NCI-H146 (cell line): ENCODE data around the gene GBF1.
"Not testable (repeated sequence)": the region's sequence is repeated elsewhere in the genome, so short reads cannot be mapped to it uniquely, and the experiment has no call there.

Source experiments
- DNase-seq: peaks from one replicate; lab custom pipeline; 2025; lab: John Stamatoyannopoulos, UW

Gene GBF1

DNA sequence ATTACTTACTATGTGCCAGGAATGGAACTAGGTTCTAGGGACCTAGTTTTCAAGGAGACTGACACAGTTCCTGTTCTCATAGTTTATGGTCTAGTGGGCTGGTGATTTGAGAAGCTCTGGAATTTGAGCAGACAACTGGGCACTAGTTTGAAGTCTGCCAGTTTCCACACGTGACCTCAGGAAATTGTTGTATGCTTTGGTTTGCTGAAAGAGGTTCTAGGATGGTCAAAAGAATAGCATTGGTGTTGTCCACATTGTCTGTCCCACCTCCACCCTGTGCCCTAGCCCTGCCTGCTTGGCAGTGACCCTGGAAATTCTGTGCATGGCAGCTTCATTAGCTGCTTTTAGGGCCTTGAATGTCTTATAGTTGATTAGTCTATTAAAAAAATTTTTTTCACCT is 28.7 kb downstream of the GBF1 start:
- no peak for DNase-seq

DNA sequence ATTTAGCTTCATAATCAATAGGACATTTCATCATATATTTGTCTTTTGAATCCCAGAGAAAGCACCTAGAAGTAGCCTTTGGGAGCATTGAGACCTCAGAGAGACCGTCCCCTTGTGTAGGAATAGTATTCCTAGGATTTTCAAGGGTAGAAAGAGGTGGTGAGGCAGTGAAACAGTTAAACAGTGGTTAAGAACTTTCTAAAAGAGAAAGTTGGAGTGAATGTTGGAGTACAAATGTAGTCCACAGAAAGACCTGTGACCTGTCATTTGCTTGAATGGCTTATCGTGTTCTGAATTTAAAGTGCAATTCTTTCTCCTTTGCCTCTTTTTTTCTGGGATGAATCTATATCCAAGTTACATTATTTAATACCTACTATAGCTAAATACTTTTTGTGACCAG is 30.0 kb downstream of the GBF1 start:
- no peak for DNase-seq

DNA sequence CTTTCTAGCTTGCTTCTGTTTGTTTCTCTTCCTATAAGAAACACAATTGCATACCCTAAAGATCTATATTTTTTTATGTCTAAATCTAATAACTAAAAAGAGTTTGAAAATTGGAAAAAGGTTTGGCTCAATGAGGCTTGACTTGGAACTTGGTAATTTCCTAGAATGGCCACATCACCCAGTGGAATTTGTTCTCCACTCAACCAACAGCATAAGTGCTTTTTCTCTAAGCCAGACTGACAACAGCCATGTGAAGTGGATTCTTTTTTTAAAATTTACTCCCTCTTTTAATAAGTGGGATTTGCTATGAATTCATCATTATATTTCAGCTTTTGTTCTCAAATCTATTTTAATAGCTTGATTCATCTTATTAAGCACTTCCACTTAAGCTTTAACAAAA is 33.8 kb downstream of the GBF1 start:
- DNase-seq: no peak

DNA sequence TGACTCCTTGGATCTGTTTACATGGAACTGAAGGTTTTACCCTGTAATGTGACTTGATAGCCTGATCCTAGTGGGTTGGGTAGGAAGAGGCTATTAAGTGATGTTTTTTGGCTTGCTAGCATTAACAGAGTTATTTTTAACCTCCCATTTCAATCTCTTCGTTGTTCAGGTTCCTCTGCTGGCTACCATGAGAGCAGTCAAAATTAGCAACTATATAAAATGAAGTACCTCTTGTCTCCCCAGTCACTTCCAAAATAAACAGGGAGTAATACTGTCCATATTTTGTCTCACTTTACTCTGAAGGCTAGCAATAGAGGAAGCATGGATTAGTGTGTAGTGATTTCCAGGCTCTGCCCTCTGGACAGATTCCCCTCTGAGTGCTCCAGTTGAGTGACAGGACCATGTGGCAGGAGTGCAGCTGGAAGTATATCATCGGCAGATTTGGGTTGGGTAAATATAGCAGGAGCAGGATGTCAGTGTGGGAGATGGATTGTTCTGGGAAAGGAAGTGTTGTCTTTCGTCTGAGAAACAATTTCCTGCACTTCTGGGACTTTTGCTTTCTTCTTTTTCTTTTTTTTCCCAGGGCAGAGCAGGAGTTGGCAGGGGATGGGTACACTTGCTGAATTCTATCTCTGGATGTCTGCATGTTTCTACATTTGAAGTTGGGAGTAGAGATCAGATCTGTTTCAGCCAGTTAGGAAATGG is 35.2 kb downstream of the GBF1 start:
- DNase-seq: no peak

DNA sequence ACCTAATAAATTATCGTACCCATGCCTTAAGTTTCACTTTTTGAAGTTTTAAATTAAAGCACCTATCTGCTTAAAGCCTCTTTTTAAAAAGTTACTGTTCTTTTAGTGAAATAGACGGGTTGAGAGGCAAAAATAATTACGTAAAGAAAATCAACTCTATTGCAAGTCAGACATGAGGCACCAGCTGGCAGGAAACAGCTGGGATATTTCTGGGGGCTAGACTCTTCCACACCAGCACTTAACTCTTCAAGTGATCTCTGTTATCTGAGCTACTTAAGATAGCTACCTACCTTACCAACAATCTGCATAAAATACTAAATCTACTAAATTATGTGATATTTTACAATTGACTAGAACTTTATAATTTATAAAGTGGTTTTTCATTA is 35.8 kb downstream of the GBF1 start:
- DNase-seq: no peak

DNA sequence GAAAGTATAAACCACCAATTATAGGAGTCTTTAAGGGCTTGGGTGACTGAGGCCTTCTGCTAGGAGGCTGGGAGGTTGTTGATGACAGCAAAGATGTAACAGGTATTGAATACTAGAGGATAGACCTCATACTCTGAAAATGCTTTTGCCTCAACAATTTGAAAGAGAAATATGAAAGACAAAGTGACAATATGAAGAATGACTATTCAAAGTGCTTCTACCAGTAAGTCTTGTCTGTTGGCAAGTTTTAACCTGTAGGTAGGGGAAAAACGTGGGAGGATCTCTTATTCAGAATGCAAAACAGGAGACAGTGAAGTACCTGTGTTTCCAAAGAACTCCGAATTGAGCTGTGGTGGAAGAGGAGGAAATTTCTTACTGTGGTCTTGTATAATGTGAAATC is 38.2 kb downstream of the GBF1 start:
- no peak for DNase-seq

DNA sequence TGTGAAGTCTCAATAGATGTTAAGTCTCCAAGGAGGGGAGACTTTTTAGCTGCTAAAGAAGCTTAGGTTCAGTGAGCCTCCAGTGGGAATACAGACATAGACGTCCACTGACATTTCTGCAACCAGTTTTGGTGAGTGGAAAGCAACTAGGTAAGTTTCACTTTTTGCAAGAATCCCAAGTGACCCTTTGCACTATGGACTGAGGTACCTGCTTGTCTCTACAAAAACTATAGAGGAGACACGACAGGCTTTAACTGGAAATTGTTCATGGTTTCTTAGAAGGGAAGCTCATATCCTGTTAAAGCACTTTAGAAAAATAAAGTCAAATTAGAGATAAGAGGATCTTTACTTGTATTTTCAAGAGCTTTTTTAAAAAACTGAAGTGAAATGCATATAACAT is 38.6 kb downstream of the GBF1 start:
- DNase-seq: no peak

DNA sequence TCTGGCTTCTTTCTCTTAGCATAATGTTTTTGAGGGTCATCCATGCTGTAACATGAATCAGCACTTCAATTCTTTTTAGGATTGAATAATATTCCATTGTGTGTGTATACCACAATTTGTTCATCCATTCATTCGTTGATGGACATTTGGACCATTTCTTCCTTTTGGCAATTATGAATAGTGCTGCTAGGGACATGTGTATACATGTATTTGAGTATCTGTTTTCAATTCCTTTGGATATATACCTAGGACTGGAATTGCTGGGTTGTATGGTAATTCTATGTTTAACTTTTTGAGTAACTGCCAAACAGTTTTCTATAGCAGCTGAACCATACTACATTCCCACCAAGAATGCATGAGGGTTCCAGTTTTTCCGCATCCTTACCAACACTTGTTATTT is 39.2 kb downstream of the GBF1 start:
- no peak for DNase-seq

DNA sequence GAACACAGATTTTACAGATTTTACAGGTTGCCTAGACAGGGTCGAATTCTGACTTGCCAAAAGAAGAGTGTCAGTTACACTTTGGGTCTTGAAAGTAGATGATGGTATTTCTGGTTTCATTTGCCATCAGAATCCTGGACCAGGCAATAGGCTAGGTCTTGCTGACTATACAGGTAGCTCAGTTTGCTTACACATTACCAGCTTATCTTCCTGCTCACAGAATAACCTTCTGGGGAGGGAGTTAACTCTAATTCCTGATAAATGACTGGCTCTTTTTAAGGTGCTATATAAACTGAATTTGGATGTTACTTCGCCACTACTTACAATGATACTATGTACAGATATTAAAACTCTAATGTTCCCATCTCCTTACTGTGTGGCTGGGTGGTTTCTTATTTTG is 39.8 kb downstream of the GBF1 start:
- no peak for DNase-seq

DNA sequence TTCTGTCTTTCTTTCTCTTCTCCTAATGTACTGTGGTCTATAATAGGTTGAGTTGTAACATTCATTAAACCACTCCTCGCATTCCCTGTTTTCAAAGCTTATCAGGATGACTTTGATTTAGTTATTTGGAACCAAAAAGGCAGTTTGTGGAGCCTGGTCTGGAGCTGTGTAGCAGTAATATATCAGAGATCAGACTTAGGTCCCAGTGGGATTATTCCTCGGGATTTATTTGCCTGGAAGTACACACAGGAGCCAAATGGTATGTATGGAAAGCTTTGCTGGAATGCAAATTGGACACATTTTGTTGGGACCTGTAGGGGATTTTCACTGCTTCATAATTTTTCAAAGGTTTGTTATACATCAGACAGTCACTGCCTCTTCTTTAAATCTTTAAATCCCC is 40.9 kb downstream of the GBF1 start:
- no peak for DNase-seq

DNA sequence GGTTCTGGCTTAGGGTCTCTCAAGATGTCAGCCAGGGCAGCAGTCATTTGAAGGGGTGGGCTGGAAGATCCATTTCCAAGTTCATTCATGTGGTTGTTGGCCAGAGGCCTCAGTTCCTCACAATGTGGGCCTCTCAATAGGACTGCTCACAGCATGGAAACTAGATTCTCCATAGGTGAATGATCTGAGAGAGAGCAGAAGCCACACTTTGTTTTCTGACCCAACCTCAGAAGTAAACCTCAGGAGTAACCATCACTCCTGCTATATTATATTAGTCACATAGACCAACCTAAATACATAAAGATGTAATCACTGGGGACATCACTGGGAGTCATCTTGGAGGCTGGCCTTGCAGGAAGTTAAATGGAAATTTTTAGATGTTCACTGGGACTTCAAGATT is 42.2 kb downstream of the GBF1 start:
- DNase-seq: no peak

DNA sequence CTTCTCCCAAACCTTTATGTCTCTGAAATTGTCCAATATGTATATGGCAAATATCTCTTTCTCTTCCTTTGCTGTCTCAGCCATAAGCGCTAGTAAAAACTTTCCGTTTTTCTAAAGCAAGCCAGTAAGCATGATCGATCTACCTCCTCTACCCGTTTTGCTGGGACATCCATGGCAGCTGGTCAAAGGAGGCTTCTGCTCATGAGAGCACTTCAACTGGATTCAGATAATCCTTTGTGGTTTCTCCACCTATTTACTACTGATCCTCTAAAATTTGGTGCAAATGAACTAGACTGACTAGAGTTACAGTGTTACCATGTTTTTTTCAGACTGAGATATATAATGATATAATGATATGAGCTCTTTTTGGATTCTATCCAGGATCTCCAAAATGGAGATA is 42.7 kb downstream of the GBF1 start:
- DNase-seq: no peak

DNA sequence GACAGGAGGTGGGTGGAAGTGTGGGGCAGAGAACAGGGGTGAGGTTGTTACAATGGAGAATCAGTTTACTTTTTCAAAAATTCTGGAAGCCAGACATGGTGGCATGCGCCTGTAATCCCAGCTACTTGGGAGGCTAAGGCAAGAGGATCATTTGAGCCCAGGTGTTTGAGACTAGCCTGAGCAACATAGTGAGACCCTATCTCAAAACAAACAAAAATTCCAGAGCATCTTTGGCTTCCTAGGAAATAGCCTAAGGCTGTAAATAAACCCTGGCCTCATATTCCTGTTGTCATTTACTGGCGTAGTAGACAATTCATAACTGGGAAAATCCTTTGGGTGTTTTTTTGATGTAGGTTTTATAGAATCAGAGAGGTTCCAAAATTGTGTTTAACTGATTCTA is 44.0 kb downstream of the GBF1 start:
- DNase-seq: no peak

DNA sequence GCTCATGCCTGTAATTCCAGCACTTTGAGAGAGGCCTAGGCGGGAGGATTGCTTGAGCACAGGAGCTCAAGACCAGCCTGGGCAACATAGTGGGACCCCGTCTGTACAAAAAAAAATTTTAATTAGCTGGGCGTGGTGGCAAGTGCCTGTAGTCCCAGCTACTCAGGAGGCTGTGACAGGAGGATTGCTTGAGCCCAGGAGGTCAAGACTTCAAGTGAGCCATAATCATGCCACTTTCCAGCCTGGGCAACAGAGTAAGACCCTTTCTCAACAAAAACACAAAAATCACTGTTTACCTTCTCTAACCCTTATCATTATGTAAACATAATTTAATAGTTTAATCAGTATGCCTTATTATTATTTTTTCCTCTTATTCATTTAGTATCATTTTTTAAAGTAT is 44.5 kb downstream of the GBF1 start:
- no peak for DNase-seq

DNA sequence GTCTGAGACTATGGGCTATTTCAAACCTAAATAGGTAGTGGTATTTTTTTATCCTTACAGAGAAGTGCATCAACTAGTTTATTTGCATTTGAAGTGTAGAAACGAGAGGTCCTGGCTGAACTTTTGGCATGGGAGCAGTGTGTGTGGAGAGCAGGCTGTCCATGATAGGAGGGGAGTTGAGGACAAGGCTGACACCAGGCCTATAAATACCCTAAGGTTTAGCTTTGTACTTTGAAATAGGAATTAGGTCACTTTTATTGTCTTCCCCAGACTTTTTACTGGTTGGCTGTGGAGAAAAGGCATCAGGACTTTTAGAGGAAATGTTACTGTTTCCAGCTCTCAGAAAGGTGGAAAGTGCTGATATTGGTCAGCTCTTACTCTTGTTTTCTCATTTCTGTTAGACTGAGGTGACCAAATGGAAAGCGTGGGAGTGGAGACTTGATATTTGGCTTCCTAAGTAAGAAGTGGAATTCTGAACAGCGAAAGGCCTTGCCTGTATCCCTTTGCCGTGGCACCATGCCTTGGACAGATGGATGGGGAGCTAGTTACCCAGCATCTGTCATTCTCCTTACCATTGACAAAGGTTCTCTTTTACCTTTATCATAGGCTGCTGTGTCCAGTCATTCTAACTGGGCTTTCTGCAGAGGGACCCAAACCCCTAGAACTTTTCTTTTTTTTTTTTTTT is 46.0 kb downstream of the GBF1 start:
- DNase-seq: no peak

DNA sequence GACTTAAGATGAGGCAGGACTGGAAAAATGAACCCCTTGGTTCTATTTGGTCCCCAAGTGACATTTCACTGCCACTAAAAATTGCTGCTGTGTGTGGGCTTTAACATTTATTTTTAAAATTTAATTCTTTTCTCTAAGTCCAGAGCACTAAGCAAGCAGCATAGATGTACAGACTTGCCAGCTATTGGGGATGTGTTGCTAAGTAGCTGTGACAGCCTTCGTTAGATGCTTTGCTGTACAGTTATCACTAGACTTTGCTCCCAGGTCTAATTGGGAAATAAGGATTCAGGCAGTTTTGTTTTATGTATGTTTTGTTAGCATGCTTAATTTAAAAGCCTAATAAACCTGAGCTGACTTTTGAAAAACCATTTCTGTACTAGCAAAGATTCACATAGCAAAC is 51.8 kb downstream of the GBF1 start:
- no peak for DNase-seq

DNA sequence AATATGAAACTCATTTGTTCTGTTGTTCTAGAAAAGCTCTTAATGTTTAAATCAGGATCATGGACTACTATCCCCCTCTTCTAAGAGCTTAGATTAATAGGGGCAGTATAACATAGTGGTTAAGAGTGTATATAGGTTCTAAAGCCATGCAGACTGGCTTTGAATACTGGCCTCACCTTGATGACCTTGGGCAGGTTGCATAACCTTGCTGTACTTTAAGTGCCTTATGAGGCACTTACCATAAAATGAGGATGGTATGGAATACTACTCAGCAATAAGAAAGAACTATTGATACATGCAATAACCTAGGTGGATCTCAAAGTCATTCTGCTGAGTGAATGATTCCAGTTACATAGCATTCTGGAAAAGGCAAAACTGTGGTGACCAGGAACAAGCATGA is 53.6 kb downstream of the GBF1 start:
- no peak for DNase-seq

DNA sequence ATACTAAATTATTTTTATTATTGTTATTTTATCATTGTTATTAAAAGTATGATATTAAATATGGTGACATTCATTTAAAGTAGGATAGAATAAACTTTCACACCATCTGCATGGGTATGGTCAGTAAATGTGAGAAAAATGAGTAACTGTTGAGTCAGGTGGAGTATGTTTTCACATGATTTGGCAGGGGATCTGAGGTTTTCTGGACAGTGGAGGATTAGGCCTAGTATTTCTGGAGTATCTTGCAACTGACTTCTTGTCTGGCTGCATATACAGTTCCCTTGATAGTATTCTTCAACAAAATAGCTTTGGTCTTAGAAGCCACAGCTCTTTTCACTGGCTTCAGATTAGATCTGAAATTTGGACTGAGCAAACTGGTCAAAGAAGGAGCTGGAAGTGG is 54.5 kb downstream of the GBF1 start:
- no peak for DNase-seq

DNA sequence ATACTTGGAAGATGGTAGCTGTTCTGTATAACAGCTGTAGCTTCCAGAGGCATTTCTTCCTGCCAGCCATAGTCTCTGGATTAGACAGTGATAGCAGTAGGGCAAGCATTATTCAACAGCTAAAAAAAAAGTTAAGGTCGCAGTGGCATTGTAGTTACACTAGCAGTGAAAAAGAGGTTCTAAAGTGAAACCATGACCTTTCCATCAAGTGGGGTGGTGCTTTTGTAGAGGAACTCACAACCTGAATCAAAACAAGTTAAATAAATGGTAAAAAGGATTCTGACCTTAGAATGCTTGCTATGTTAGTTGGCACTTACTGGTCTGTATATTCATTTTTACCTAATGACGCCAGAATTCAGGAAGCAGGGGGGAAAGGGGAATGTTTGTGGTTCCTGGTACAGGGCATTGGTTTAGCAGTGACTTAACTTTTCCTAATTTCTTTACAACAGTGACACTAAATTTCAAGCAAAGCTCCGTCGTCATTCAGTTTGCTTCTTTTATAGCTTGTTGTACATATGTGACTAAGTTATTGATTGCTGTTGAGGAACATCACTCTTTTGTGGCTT is 55.0 kb downstream of the GBF1 start:
- DNase-seq: no peak

DNA sequence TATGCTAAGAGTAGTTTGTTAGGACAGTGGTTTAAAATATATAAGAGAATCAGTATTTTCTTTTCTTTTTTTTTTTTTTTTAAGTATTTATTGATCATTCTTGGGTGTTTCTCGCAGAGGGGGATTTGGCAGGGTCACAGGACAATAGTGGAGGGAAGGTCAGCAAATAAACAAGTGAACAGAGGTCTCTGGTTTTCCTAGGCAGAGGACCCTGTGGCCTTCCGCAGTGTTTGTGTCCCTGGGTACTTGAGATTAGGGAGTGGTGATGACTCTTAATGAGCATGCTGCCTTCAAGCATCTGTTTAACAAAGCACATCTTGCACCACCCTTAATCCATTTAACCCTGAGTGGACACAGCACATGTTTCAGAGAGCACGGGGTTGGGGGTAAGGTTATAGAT is 55.6 kb downstream of the GBF1 start:
- not testable (repeated sequence) for DNase-seq

DNA sequence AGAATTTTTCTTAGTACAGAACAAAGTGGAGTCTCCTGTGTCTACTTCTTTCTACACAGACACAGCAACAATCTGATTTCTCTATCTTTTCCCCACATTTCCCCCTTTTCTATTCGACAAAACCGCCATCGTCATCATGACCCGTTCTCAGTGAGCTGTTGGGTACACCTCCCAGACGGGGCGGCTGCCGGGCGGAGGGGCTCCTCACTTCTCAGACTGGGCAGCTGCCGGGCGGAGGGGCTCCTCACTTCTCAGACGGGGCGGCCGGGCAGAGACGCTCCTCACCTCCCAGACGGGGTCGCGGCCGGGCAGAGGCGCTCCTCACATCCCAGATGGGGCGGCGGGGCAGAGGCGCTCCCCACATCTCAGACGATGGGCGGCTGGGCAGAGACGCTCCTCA is 56.0 kb downstream of the GBF1 start:
- not testable (repeated sequence) for DNase-seq

DNA sequence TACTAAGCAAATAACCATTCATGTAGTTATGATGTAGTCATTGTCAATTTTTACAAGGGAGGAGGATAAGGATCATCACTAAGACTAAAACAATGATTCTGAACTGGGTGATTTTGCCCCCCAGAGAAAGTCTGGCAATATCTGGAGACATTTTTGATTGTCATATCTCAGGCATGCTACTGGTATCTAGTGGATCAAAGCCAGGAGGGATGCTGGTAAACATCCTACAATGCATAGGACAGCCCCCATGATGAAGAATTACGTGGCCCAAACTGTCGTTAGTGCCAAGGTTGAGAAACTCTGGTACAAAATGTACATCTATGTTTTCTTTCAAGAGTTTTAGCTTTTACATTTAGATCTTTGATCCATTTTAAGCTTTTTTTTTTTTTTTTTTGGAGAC is 57.3 kb downstream of the GBF1 start:
- no peak for DNase-seq

DNA sequence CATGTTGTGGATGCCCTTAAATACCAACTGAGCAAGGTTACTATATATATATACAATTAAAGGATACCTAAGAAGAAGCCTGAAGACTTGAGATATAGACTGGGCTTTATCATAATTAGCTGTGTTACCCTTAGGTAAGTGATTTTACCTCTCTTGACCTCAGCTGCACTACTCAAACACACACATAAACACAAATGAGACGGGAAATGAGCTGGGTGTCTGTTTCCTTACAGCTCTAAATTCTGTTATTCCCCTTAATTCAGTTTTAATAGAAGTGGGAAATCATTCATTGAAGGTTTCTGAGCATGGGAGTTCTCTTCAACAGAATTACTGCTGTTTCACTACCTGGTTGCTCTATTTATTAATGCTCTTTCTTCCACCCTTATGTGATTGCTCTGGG is 60.7 kb downstream of the GBF1 start:
- DNase-seq: no peak

DNA sequence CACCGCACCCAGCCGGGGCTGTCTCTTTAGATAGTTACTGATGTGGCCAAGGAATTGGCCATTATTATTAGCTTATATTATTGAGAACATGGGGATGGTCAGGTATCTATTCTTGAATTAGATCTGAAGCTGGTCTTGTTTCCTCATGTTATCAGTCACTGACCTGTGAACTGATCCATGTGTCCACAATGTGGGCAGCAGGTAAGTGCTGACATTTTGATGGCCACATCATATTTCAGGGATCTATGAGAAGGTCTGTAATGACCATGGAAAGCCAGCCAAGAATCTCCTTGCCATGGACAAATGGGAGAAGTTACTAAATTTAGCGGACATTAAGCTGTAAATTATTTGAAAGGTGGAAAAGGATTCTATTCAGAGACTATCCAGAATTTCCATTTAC is 61.4 kb downstream of the GBF1 start:
- DNase-seq: no peak
